NCI-H2227 treated with DMSO at 0.1 percent for 48 hours (cell line): ENCODE data around the gene OR5C1.
"Not testable (repeated sequence)": the region's sequence is repeated elsewhere in the genome, so short reads cannot be mapped to it uniquely, and the experiment has no call there.

Experiments
- DNase-seq: peaks from one replicate; lab custom pipeline; 2025; lab: John Stamatoyannopoulos, UW

Gene OR5C1

DNA sequence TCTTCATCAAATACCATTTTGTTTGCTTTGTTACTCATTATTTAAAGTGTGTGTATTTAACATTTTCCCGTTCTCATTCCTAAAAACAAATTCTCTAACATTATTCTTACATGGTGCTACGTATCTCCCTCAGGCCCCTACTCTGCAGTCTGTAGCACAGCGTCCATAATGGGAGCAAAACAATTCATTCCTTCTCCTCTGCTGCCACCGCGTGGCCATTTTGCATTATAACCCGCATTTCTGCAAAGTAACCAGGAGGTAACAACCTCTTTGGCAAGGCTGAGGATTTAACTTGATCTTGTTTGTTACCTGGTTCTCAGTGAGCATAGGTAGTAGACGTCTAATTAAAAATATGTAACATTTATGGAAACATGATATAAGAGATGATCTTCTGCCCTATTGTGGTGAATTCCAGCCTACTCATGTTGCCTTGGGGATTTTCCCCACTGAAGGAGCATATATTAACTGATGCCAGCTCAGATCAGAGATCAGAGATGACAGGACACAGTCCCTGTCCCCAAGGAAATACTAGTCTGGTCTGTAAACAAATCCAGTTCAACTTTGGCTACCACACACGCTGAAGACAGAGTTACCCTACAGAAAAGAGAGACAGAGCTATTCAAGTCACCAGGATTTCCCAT is 21.7 kb downstream of the OR5C1 start:
- peak; percentile 65 for DNase-seq

DNA sequence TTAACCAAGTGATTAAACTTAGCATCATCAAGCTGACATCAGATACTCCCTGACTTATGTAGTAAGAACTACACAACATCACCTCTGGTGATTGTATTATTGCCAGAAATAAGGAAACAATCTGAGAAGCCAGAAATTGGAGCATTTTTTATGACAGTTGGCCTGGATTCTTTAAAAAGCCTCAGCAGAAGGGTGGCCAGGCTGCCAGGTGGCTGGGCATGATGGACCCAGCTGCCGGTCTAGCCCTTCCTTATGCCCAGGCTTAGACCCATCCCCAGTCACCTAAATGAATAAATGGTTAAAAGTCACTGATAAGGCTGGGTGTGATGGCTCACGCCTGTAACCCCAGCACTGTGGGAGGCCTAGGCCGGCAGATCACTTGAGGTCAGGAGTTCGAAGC is 24.0 kb downstream of the OR5C1 start:
- no peak for DNase-seq

DNA sequence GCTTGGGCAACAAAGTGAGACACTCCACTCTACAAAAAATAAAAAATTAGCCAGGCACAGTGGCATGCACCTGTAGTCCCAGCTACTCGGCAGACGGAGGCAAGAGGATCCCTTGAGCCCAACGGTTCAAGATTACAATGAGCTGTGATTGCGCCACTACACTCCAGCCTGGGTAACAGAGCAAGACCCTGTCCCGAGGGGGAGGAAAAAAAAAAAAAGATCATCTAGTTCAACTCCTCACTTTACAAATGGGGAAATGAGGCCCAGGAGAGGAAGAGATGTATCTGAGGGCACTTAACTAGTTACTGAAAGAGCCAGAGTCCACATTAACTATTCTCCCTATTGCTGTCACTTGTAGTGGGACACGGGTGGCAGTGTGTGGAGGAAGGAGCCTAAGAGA is 25.8 kb downstream of the OR5C1 start:
- DNase-seq = no peak

DNA sequence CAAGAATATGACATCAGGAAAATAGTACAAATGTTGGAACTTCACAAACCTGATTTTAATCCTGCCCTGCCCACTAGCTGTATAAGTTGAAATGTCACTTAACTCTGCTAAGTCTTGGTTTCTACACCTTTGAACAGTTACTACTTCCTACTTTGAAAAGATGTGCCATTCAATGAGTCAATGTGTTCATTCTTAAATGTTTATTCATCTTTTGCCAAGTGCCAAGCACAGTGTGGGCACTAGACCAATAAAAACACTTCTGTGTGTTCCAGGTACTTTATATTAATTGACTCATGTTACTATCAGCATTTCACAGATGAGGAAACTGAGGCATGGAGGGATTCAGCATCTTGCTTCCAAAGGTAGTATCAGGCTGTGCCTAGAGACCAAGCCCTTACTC is 26.8 kb downstream of the OR5C1 start:
- DNase-seq = no peak

DNA sequence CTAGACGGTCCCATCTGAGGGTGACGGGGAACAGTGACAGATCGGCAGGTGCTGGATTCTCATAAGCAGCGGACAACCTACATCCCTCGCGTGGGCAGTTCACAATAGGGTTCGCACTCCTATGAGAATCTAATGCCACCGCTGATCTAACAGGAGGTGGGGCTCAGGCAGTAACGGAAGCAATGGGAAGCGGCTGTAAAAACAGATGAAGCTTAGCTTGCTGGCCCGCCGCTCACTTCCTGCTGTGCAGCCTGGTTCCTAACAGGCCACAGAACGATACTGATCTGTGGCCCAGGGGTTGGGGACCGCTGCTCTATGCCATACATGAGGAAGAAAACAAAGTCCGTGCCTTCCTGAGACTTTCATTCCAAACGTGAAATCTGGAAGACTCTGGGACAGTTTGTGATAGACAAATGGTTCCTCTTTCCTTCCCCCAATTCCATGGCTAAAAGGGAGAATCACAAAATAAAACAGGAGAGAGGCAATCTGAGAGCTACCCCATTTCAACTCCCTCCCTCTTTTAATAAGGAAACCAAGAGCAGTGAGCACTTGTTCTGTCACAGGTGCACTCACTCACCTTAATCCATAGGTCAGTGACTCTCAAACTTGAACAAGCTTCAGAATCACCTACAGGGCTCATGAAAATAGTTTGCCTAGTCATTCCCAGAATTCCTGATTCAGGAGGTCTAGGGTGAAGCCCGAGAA is 27.6 kb downstream of the OR5C1 start:
- no peak for DNase-seq

DNA sequence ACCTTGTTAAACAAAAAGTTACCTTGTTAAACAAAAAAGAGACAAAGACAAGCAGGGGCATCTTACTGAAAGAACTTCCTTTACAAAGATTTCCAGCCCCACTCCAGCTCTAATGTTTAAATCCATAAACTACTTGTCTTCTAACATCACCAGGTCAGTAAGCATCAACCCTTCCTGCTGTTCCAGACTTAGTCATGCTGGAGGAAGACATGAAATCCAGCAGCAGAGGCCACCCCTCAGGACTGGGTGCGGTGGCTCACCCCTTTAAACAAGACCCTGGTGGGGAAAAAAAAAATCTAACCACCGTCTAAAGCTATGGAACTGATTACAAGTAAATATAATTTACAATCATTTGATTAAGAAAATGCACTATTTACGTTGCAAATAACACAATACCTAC is 30.6 kb downstream of the OR5C1 start:
- no peak for DNase-seq

DNA sequence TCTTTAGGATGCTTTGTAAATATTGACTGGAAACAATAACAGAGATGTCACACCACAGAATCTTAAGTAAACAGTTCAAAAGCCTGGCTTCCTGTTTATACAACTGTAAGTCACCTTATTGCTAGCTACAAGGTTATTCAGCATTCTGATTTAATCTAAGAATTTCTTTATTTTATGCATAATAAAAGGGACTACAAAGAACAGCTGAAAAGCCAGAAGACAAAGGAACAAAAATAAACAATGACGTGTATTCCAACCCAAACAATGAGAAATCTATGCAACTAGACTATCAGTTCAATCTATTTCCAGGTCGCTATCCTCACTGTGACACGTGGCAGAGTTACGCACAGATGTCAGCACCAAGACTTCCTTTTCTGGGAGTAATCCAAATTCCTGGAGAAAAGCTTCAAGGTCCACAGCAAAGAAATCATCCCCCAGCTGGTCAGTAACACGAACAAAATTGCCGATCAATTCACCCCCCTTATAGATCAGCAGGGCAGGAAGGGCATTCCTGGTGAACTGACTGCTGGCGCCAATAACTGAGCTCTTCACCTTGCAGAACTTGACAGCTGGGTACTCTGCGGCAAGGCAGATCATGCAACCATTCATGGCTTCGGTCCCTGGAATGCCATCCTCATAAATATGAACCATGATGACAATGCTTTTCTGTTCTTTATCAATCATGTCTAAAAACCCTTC is 31.2 kb downstream of the OR5C1 start:
- DNase-seq = no peak

DNA sequence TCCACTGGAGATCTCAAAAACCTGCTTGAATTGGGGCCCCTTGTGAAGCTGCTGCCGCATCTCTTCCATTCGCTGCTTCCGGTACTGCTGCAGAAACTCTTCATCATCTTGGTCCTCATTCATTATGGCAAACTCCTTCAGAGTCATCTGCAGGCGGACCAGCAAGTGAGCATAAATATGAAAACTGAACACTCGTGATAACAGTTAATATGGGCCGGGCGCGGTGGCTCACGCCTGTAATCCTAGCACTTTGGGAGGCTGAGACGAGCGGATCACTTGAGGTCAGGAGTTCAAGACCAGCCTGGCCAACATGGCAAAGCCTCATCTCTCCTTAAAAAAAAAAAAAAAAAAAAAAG is 31.7 kb downstream of the OR5C1 start:
- no peak for DNase-seq

DNA sequence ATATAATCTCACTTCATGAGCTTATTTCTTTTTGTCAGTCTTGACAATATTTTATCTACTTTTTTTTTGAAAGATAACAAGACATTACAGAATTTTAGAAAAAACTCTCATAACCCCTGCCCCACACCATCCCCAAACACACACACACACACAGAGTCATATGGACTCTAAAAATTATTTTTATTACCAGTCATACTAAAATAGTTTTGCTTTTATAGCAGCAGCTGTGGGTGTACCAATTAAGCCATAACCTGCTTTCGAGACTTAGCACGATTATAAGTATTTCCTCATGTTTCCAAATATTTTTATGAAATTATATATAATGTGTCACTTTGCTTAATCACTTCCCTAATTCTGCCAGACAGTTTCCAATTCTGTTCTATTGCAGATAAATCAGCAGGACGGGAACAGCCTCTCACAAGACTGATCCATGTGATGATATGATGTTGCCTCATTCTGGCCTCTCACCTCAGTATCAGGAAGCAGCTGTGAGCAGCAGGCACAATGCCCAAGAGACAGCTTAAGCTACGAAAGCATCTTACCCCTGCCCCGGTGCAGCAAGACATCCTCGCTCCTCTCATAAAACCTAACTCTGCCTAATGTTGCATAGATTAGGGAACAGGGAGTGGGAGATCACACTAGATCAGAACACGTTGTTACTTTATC is 32.7 kb downstream of the OR5C1 start:
- no peak for DNase-seq

DNA sequence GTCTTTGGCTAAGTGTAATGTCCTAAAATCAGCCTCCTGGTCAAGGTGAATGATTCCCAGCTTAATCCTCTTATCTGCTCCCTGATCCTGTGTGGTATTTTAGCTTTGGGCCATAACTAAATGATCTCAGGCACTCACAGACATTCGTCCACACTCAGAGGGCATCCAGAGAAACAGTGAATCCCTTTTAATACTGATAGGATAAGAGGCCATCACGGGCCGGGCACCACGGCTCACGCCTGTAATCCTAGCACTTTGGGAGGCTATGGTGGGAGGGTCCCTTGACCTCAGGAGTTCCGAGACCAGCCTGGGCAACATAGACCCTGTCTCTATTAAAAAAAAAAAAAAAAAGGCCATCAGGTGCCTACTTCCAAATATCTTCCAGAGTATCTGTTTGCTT is 33.3 kb downstream of the OR5C1 start:
- DNase-seq = no peak

DNA sequence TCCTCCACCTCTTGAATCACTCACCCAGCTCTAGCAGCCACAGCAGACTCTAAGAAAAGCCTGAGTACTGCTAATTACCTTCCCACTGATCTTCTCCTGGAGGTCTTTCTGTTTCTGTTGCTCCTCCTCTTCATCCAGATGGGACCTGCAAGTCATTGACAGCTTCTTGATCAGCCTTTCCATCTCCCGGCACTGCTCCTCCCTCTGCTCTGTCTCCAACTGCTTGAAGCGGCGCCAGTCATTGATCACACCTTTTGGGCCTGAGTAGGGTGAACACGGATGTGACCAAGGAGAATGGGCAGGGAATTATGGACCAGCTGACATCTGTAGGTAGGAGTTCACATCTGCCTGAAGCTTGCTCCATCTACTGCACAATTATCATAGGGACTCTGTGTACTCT is 34.2 kb downstream of the OR5C1 start:
- no peak for DNase-seq

DNA sequence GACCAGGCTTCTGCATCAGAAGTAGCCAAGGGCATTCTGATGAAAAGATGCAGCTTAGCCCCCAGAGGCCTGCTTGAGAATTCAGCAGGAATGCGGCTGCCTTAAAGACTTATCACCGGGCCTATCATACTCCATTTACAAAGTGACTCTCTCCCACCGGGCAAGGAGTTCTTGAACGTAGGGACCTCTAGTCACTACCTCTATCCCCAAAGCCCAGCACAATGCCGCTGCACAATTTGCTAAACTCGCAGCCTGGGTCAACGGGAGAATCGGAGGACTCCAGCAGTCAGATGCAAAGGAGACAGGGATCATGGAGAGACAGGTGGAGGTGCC is 39.0 kb downstream of the OR5C1 start:
- DNase-seq = no peak

DNA sequence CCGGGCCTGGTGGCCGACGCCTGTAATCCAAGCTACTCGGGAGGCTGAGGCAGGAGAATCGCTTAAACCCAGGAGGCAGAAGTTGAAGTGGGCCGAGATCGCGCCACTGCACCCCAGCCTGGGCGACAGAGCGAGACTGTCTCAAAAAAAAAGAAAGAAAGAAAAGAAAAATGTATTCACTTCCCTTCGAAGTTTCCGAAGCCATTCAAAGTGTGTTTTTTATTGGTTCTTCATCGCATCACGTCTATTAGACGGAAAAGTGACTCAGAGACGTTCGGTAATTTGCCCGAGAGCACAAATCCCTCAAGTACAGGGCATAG is 40.2 kb downstream of the OR5C1 start:
- DNase-seq = not testable (repeated sequence)

DNA sequence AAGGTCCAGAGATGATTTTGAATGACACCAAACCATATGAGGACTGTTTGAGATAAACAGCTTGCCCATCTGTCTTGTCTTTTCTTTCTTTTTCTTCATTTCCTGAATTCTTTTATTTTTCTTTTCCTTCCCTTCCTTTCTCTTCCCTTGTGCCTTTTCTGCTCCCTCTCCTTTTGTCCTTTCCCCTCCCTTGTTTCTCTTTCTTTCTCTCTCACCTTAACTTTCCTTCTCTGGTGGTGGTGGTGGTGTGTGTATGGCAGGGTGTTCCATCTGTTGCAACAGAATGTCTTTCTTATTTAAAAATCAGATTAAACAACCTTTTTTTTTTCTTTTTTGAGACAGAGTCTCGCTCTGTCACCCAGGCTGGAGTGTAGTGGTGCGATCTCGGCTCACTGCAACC is 43.5 kb downstream of the OR5C1 start:
- no peak for DNase-seq

DNA sequence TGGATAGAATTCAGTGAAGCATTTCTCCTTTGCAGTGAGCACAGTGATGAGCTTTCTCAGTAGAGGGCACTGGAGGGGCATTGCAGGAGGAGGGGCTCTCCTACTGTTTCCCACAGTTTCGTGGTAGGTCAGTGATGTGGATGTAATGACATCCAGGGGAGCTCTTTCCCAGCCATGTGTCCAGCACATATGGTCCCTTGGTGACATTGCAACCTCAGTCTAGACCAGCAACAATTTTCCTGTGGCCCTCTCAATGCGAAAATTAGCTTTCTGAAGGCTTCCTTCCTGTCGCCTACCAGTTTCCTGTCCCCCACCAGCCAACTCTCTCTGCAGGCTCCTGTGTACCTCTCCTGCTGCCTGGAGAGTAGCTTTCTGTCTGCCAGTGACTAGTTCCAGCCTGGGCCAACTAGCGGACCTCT is 46.6 kb downstream of the OR5C1 start:
- no peak for DNase-seq

DNA sequence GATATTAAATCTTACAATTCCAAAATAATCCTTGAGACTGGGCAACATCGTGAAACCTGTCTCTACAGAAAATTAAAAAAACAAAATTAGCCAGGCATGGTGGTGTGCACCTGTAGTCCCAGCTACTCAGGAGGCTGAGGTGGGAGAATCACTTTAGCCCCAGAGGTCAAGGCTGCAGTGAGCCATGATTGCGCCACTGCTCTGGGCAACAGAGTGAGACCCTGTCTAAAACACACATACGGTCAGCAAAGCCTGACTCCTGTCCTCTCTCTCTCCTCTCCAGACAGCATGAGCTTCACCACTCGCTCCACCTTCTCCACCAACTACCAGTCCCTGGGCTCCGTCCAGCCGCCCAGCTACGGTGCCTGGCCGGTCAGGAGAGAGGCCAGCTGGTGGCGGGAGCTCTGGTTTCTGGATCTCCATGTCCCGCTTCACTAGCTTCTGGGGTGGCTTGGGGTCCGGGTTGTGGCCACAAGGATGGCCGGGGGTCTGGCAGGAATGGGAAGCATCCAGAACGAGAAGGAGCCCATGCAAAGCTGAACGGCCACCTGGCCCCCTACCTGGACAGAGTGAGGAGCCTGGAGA is 48.6 kb downstream of the OR5C1 start:
- no peak for DNase-seq

DNA sequence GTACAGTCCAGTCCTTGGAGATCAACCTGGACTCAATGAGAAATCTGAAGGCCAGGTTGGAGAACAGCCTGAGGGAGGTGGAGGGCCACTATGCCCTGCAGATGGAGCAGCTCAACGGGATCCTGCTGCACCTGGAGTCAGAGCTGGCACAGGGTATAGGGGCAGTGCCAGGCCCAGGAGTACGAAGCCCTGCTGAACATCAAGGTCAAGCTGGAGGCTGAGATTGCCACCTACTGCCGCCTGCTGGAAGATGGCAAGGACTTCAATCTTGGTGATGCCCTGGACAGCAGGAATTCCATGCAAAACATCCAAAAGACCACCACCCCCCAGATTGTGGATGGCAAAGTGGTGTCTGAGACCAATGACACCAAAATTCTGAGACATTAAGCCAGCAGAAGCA is 49.7 kb downstream of the OR5C1 start:
- DNase-seq = not testable (repeated sequence)
